Bronchial epithelial cell (primary cell): ENCODE measurements around the gene GRIN3A. TPM values are rescaled to one million over a fixed set of nuclear protein-coding genes. Genes with fewer than 3 reads are reported as not detected.

Experiments
- DNase-seq: peaks from one replicate; pipeline ENCODE4 v3.0.0-alpha.2; 2010; ENCODE audit warnings: low read depth
- FAIRE-seq: peaks from 2 replicates; lab custom pipeline; 2011; peaks lifted over from hg19 to GRCh38; lab: Jason Lieb, UNC
- H3K27me3 ChIP-seq: 2 replicates; pipeline ENCODE4 v1.5.1; 2011; ENCODE audit warnings: low read length; ENCODE audit not compliant: control insufficient read depth, insufficient read depth
- H3K36me3 ChIP-seq: 2 replicates; pipeline ENCODE4 v1.5.1; 2011; ENCODE audit warnings: low read length; ENCODE audit not compliant: control insufficient read depth, insufficient read depth
- H3K4me3 ChIP-seq: 2 replicates; pipeline ENCODE4 v1.5.1; 2011; ENCODE audit warnings: mild to moderate bottlenecking, low read depth, low read length, control low read depth
- CTCF ChIP-seq: IDR thresholded peaks from 2 replicates; pipeline ENCODE4 v1.5.1; 2011; ENCODE audit warnings: mild to moderate bottlenecking, moderate library complexity, low read length, control low read depth, inconsistent platforms; ENCODE audit not compliant: insufficient read depth, severe bottlenecking
- total RNA-seq: library from RNA; depleted of rRNA; stranded (reverse); fragments of >200 nt; gene quantifications from 2 replicates; pipeline ENCODE4 v1.2.1, GENCODE V29; 2014

The GRIN3A gene
- total RNA-seq, 1 donor from 2014 or later = not detected

GRCh38 chr9:101632611-101633010 is 105.8 kb downstream of the GRIN3A start:
- DNase-seq = no peak
- TF ChIP-seq CTCF = no peak
- Histone ChIP-seq H3K36me3 (no peaks in the 10 kb centered on the region), H3K4me3 (no peak overlapping the region), H3K27me3 (no peaks in the 10 kb centered on the region)
- FAIRE-seq = no peak

- FAIRE-seq = no peak
These were observed 106.6 kb downstream of the GRIN3A start for GRCh38 chr9:101631892-101632291.

GRCh38 chr9:101629636-101630035 is 108.8 kb downstream of the GRIN3A start:
- no peak for DNase-seq
- FAIRE-seq = no peak

More at GRCh38 chr9:101631892-101632291, 106.6 kb downstream of the GRIN3A start:
- H3K27me3 ChIP-seq = no peaks in the 10 kb centered on the region
- no peaks in the 10 kb centered on the region for H3K36me3 ChIP-seq
- no peak for DNase-seq
- no peak for TF ChIP-seq CTCF
- no peak overlapping the region for H3K4me3 ChIP-seq

GRCh38 chr9:101628173-101628572 is 110.3 kb downstream of the GRIN3A start:
- no peak overlapping the region for H3K4me3 ChIP-seq
- FAIRE-seq (no peak), DNase-seq (peak; percentile 8)
- H3K36me3 ChIP-seq = no peaks in the 10 kb centered on the region
- H3K27me3 ChIP-seq = no peaks in the 10 kb centered on the region
- no peak for TF ChIP-seq CTCF

More at GRCh38 chr9:101629636-101630035, 108.8 kb downstream of the GRIN3A start:
- no peak for TF ChIP-seq CTCF
- no peaks in the 10 kb centered on the region for H3K27me3 ChIP-seq
- no peak overlapping the region for H3K4me3 ChIP-seq
- H3K36me3 ChIP-seq = no peaks in the 10 kb centered on the region

- H3K36me3 ChIP-seq = no peaks in the 10 kb centered on the region
- FAIRE-seq (no peak), DNase-seq (no peak)
- H3K27me3 ChIP-seq = no peaks in the 10 kb centered on the region
- no peak overlapping the region for H3K4me3 ChIP-seq
- no peak for TF ChIP-seq CTCF
These were observed 112.2 kb downstream of the GRIN3A start for GRCh38 chr9:101626295-101626694.

GRCh38 chr9:101625876-101626275 is 112.6 kb downstream of the GRIN3A start:
- DNase-seq (peak; percentile 11), FAIRE-seq (no peak)
- H3K27me3 ChIP-seq = no peaks in the 10 kb centered on the region
- H3K36me3 ChIP-seq = no peaks in the 10 kb centered on the region
- no peak overlapping the region for H3K4me3 ChIP-seq
- no peak for TF ChIP-seq CTCF
